Loucy (cell line): ENCODE data around the gene MAP7D1.
A peak's percentile ranks its signal among the peaks of the same experiment; 100 is the strongest.

Experiments used
- H2AFZ ChIP-seq: fragments of 200-600 bp; sonication (generic); 2 replicates; pipeline ENCODE4 v1.6.0; 2016; ENCODE audit warnings: antibody characterized with exemption, mild to moderate bottlenecking, low read length, moderate library complexity
- H3F3A ChIP-seq: fragments of 200-600 bp; 2 replicates; pipeline ENCODE4 v1.6.0; 2016; ENCODE audit warnings: antibody characterized with exemption, low read depth, mild to moderate bottlenecking
- H3K27me3 ChIP-seq: fragments of 200-600 bp; sonication (generic); 2 replicates; pipeline ENCODE4 v1.6.1; 2014; ENCODE audit warnings: low read length, mild to moderate bottlenecking; ENCODE audit not compliant: insufficient read depth, poor library complexity, severe bottlenecking
- H3K36me3 ChIP-seq: fragments of 200-600 bp; sonication (generic); 2 replicates; pipeline ENCODE4 v1.6.1; 2016; ENCODE audit warnings: low read length; ENCODE audit not compliant: insufficient read depth
- H3K4me1 ChIP-seq: fragments of 200-600 bp; sonication (generic); 2 replicates; pipeline ENCODE4 v1.5.1; 2014; ENCODE audit warnings: low read length, mild to moderate bottlenecking; ENCODE audit not compliant: insufficient read depth, poor library complexity, severe bottlenecking
- H3K4me2 ChIP-seq: fragments of 200-600 bp; sonication (generic); 2 replicates; pipeline ENCODE4 v1.6.0; 2014; ENCODE audit warnings: antibody characterized with exemption, low read length, low read depth, mild to moderate bottlenecking; ENCODE audit not compliant: poor library complexity, severe bottlenecking
- H3K4me3 ChIP-seq: fragments of 200-600 bp; sonication (generic); 2 replicates; pipeline ENCODE4 v1.5.1; 2014; ENCODE audit warnings: low read length, mild to moderate bottlenecking, mixed read lengths; ENCODE audit not compliant: poor library complexity, severe bottlenecking
- H3K79me2 ChIP-seq: fragments of 200-600 bp; sonication (generic); 2 replicates; pipeline ENCODE4 v1.6.1; 2014; ENCODE audit warnings: low read length; ENCODE audit not compliant: insufficient read depth
- H3K9ac ChIP-seq: fragments of 200-600 bp; sonication (generic); 2 replicates; pipeline ENCODE4 v1.6.0; 2014; ENCODE audit warnings: mild to moderate bottlenecking, low read depth, low read length, moderate library complexity; ENCODE audit not compliant: poor library complexity, severe bottlenecking
- H3K9me2 ChIP-seq: fragments of 200-600 bp; sonication (generic); replicated peaks from 2 replicates; pipeline ENCODE4 v1.6.1; 2016; ENCODE audit warnings: low read depth, low read length, mixed read lengths
- H3K9me3 ChIP-seq: fragments of 200-600 bp; sonication (generic); 2 replicates; pipeline ENCODE4 v1.6.1; 2014; ENCODE audit warnings: mild to moderate bottlenecking, antibody characterized with exemption, low read length, low read depth; ENCODE audit not compliant: insufficient read depth
- H4K20me1 ChIP-seq: fragments of 200-600 bp; sonication (generic); 2 replicates; pipeline ENCODE4 v1.6.0; 2014; ENCODE audit warnings: antibody characterized with exemption, low read length, mild to moderate bottlenecking; ENCODE audit not compliant: insufficient read depth, poor library complexity, severe bottlenecking
- EZH2phosphoT487 ChIP-seq: fragments of 200-600 bp; IDR thresholded peaks from 2 replicates; pipeline ENCODE4 v1.6.1; 2018; ENCODE audit warnings: antibody characterized with exemption, mild to moderate bottlenecking, moderate library complexity, borderline replicate concordance
- TF ChIP-seq, protein P1 (sequence below): fragments of 200-600 bp; sonication (generic); conservative IDR thresholded peaks from 2 replicates; pipeline ENCODE4 v1.5.1; 2014; ENCODE audit warnings: mild to moderate bottlenecking, antibody characterized with exemption, low read length

MAP7D1 gene

DNA sequence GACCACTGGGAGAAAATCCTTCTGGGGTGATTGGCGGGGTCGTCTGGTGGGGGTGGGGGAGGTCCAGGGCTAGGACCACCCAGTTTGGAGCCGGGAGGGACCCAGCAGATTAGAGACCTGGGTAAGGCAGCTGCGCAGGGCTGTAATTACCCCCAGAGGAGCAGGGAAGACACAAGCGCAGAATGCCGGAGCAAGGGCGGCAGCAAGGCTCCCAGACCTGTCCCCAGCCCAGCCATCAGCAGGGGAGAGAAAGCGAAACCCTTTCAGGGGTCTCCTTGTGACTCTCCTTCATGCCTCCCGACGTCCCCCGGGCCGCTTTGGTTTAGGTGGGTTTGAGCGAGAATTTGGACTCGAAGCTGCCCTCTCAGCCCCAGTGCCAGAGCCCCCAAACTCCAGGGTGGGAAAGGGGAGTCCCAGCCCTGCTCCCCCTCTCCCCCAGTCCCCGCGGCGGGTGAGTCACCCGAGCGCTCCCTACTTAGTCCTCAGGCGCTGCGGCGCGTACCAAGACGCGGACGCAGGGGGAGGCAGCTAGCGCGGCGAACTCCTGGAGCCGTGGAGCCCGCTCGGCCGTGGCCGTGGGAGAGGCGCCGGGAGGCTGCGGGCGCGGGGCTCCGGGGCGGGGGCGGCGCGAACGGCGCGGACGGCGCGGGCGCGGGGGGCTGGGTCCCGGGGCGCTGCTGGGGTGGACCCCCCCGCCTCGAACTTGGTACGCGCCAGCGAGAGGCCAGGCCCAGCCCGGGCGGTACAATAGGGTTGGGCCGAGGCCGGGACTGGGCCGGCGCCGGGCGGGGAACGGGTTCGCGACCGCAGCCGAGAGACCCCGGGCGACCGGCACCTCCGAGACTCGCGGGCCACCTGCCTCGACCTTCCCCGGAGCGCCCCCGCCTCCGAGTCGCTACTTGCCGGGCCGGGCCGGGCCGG lies at the start of gene MAP7D1:
Gene MAP7D1, plus strand, starts transcription at position 753 of the 921 bp plus-strand sequence. CDS start 258 bp downstream, outside the sequence.
- Histone ChIP-seq H4K20me1 (peaks cover 32% of the 10 kb centered on the region), H3F3A (peaks cover 4% of the 10 kb centered on the region; the same call in 1 of the 2 replicates), H2AFZ (peak within 1 kb of the TSS; percentile 93), H3K36me3 (no peaks in the 10 kb centered on the region), H3K4me2 (peak within 1 kb of the TSS; percentile 99), H3K9me3 (no peaks in the 10 kb centered on the region), H3K79me2 (peaks cover 55% of the 10 kb centered on the region), H3K4me3 (peak within 1 kb of the TSS; percentile 88), H3K4me1 (peaks cover 54% of the 10 kb centered on the region), H3K9me2 (no peaks in the 10 kb centered on the region), H3K9ac (peak within 1 kb of the TSS; percentile 90), H3K27me3 (peaks cover 4% of the 10 kb centered on the region)
- no peak for TF ChIP-seq EZH2phosphoT487
- TF ChIP-seq, protein P1, sequence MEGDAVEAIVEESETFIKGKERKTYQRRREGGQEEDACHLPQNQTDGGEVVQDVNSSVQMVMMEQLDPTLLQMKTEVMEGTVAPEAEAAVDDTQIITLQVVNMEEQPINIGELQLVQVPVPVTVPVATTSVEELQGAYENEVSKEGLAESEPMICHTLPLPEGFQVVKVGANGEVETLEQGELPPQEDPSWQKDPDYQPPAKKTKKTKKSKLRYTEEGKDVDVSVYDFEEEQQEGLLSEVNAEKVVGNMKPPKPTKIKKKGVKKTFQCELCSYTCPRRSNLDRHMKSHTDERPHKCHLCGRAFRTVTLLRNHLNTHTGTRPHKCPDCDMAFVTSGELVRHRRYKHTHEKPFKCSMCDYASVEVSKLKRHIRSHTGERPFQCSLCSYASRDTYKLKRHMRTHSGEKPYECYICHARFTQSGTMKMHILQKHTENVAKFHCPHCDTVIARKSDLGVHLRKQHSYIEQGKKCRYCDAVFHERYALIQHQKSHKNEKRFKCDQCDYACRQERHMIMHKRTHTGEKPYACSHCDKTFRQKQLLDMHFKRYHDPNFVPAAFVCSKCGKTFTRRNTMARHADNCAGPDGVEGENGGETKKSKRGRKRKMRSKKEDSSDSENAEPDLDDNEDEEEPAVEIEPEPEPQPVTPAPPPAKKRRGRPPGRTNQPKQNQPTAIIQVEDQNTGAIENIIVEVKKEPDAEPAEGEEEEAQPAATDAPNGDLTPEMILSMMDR = no peak

DNA sequence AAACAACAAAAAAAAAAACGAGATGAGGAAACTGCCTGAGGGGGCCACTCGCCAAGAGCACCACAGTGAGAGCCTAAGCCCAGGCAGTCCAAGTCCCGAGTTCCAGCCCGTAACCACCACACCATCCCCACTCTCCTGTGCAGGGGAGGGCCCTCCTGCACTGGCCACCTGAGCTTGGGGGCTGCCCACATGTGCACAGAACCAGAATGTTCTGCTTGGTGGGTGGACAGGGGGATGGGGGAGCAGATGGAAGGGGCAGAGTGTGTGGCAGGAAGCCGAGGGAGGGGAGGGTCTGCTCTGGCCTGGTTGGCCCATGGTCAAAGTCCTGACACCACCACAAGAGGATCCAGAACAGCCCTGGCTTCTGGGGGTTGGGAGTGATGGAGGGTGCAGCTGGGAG lies 49.7 kb upstream of the MAP7D1 start:
- no peaks in the 10 kb centered on the region for H3K27me3 ChIP-seq
- H4K20me1 ChIP-seq = no peaks in the 10 kb centered on the region
- H3K79me2 ChIP-seq = no peaks in the 10 kb centered on the region
- no peaks in the 10 kb centered on the region for H3F3A ChIP-seq
- TF ChIP-seq, protein P1 = no peak
- no peak for TF ChIP-seq EZH2phosphoT487
- H3K9me2 ChIP-seq = no peaks in the 10 kb centered on the region
- no peak overlapping the region for H3K4me2 ChIP-seq
- no peak overlapping the region for H3K4me3 ChIP-seq
- no peaks in the 10 kb centered on the region for H3K9me3 ChIP-seq
- H2AFZ ChIP-seq = peak overlapping the region; percentile 42; the same call in 1 of the 2 replicates
- no peaks in the 10 kb centered on the region for H3K36me3 ChIP-seq
- no peak overlapping the region for H3K9ac ChIP-seq
- peaks cover 36% of the 10 kb centered on the region for H3K4me1 ChIP-seq

DNA sequence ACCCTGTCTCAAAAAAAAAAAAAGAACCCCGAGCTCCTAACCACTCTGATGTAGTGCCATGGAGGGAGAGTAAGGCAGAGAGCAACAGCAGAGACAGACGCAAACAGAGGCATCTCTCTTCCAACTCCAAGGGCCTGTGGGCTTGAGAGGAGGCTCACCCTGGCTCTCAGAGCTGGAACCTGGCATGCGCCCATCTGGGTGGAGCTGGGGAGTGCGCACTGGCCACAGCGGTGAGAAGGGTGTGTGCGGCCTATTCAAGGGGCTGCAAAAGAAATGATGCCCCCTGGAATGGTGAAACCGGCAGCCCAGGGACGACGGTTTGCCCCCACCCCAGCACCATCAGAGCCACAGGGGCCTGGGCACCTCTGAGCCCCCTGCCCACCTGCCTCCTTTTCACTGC lies 48.6 kb upstream of the MAP7D1 start:
- H4K20me1 ChIP-seq = no peaks in the 10 kb centered on the region
- H3K9ac ChIP-seq = no peak overlapping the region
- H3K79me2 ChIP-seq = no peaks in the 10 kb centered on the region
- H2AFZ ChIP-seq = no peak overlapping the region
- TF ChIP-seq, protein P1 = no peak
- no peak for TF ChIP-seq EZH2phosphoT487
- H3K4me1 ChIP-seq = peaks cover 40% of the 10 kb centered on the region
- H3K36me3 ChIP-seq = no peaks in the 10 kb centered on the region
- no peaks in the 10 kb centered on the region for H3F3A ChIP-seq
- no peak overlapping the region for H3K4me3 ChIP-seq
- no peaks in the 10 kb centered on the region for H3K9me2 ChIP-seq
- no peaks in the 10 kb centered on the region for H3K27me3 ChIP-seq
- H3K4me2 ChIP-seq = no peak overlapping the region
- no peaks in the 10 kb centered on the region for H3K9me3 ChIP-seq
